Putamen (tissue), 1 donor: ENCODE measurements around the gene PTDSS2.
"Not testable (repeated sequence)": the region's sequence is repeated elsewhere in the genome, so short reads cannot be mapped to it uniquely, and the experiment has no call there.

Experiments used
- DNase-seq: peaks from one replicate; pipeline ENCODE4 v3.0.0-alpha.2; 2016; ENCODE audit warnings: low spot score

PTDSS2 gene

DNA sequence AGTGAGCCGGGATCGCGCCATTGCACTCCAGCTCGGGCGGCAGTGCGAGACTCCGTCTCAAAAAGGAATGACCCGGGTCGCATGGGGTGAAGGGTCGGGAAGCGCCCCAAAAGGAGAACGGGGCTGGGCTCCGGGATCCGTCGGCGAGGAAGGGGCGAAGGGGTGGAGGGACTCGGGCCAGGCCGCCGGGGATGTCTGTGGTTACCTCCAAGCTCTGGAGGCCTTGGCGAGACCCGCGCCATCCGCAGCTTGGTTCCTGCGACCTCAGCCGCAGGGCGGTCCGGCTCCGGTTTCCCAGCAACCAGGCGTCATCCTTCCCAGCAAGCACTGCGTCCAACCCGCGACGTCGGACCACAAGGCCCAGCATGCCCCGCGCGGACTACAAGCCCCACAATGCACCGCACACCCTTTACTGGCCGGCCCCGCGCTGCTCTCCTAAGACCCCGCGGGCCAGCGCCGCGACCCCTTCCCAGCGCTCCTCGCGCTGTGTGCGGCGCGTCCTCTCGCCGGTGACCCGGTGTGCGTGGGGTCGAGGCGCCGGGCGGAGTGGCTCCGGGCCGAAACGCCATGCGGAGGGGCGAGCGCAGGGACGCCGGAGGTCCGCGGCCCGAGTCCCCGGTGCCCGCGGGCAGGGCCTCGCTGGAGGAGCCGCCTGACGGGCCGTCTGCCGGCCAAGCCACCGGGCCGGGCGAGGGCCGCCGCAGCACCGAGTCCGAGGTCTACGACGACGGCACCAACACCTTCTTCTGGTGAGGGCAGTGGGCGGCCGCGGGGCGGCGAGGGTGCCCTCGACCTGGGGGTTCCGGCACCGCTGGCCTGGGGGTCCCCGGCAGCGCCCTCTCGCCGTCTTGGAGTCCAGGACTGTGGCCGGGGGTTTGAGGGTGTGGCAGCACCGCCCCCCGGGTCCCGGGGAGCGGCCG is at the start of gene PTDSS2:
Gene PTDSS2, plus strand, starts transcription at position 391 of the 920 bp plus-strand sequence. Its CDS starts 177 bp downstream, at position 568.
- peak; percentile 94 for DNase-seq

GRCh38 chr11:401196-401595 is 48.9 kb upstream of the PTDSS2 start:
- DNase-seq = not testable (repeated sequence)

DNA sequence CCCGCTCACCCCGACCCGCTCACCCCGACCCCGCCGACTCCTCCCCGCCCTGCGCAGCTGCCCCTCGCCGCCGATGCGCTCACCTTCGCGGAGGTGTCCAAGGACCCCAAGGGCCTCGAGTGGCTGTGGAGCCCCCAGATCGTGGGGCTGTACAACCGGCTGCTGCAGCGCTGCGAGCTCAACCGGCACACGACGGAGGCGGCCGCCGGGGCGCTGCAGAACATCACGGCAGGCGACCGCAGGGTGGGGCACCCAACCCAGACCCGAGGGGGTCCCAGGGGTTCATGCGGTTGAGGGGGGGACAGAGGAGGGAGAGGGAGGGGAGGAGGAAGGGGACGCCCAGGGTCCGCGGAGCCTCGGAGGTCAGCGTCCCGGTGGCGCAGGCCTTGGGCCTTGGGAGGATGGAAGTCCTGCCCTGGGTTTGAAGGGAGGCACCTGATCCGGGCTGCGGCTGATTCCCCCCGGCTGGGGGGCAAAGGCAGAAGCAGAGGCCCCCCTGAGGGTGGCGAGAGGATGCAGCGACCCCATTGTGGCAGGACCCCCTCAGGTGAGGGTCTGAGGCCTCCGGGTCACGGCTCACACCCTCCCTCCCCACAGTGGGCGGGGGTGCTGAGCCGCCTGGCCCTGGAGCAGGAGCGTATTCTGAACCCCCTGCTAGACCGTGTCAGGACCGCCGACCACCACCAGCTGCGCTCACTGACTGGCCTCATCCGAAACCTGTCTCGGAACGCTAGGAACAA is 46.9 kb upstream of the PTDSS2 start:
- no peak for DNase-seq

GRCh38 chr11:403761-404431 is 46.2 kb upstream of the PTDSS2 start:
- no peak for DNase-seq

- DNase-seq = no peak
These were observed 45.4 kb upstream of the PTDSS2 start for GRCh38 chr11:404551-405264.

DNA sequence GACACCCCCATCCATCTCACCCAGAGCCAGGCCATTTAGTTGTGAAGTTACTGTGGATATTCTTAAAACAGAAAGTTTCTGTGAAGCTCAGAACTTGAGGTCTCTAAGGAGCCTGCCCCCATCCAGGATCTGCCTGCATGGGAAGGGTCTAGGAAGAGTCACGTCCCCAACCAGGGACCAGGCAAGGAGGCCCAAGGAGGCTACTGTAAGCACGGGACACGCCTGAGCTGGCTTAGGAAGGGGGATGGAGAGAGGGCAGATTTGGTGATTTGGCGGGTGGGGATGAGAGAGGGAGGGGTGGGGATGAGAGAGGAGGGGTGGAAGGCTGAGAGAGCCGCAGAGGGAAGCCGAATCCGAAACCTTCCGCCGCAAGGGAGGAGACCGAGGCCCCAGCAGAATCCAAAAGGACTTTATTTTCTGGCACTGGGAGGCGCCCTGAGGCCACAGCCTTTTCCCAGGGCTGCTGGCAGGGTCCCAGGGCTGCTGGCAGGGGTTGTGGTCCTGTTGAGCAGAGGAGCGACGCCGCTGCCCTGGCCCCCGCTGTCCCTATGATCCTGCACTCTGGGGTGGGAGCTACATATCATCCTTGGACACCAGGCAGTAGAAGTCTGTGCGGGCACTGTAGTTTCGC is 44.6 kb upstream of the PTDSS2 start:
- no peak for DNase-seq

- DNase-seq = no peak
These were observed 43.9 kb upstream of the PTDSS2 start for GRCh38 chr11:405954-406795.

DNA sequence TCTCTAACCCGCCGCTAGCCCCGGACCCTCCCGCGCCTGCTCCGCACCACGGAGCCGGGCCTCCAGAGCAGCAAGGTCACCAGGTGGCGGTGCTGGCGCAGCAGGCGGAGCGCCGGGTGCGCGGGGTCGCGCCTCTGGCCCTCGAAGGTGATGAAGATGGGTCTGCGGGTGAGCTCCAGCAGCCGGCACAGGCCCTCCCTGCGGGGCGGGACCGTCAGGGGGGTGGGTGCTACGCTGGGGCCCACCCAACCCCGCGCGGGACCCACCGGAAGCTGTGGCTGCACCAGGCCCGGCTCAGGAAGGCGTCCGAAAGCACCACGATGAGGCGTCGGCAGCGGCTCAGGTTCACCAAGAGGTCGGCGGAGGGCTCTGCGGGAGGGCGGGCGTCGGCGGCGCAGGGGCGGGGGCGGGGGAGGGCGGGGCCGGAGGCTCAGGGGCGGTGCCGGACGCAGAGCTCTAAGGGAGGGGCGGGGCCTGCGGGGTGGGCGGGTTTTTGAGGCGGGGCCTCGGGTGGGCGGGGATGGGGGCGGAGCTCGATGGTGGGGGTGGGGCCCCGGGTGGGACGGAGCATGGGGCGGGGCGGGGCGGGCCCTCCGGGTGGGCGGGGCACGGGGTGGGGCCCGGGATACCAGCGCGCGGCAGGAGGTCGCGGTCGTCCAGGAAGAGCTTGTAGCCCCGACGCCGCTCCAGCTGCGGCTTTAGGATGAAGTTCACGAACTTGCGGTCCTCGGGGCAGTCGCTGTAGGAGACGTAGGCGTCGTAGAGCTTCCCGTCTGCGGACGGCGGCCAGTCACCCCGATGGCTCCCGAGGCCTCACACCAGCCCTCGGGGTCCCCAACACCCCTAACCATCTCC is 43.1 kb upstream of the PTDSS2 start:
- peak; percentile 57 for DNase-seq

GRCh38 chr11:407651-408123 is 42.4 kb upstream of the PTDSS2 start:
- no peak for DNase-seq

DNA sequence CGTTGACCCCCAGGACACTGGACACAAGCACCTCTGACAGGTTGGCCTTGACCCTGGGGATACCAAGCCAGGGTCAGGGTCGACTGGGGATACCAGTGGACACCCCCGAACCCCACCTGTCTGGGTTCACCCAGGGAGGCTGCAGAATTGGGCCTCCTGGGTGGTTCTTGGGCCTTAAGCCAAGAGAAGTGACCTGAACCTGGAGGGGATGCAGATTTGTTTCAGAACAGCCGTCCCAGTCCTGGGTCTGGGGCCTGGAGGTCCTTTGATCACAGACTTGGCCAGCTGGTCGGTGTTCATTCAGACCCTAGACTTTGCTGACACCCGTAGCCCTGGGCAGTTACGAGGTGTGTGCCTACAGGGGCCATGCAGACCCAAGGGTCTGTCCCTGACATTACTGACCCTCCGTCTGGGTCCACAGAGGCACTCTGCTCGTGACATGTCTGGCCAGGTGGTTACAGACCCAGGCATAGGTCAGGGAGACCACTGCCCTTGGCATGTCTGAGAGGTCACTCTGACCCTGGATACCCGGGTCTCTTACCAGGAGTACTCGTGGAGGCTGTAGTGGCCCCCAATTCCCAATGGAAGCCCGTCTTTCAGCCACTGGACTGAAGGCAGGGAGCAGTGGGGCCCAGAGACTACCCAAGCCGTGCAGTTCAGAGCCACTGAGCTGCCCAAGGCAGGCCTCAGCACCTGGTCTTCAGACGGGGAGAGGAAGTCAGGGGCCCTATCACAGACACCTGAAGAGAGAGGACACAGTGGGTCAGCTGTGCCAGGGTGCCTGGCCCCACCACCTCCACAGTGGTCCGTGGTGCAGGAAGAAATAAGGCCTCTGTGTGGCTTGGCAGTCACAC is 41.7 kb upstream of the PTDSS2 start:
- no peak for DNase-seq

- no peak for DNase-seq
These were observed 41.0 kb upstream of the PTDSS2 start for GRCh38 chr11:409008-409599.

DNA sequence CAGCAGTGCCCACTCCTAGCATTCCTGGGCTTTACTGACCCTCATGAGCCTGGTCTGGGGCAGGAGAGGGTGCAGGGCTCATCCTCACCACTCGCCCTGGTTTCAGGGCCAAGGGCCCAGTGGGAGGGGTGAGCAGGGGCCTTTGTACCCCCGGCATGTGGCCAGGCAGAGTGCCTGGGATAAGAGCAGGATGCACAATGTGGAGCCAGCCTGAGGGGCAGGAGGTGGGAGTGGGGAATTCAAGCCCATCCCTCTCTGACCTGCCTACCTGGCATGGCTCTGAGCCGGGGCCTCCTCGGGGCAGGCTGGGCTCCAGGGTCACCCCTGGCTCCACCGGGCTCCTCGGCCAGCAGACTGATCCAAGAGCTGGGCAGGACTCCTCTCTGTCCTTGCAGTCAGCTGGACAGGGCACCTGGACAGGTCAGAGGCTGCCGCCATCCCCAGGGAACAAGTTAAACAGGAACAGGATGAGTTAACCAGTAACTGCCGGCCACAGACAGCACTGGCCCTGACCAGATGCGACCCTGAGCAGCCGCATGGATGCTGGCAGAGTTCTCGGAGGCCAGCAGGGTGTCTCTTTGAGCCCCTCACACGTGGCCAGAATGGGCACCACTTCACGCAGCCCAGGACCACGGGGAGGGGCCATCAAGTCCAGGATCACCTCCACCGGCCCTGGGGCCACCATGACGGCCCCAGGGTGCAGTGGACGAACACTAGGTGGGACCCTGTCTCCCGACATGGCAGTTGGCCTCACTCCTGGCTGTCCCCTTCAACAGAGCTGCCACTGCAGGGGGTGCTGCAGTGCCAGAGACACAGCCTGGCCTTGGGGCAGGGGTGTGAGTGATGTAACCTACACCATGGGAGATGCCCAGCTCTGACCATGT is 40.2 kb upstream of the PTDSS2 start:
- DNase-seq = no peak

DNA sequence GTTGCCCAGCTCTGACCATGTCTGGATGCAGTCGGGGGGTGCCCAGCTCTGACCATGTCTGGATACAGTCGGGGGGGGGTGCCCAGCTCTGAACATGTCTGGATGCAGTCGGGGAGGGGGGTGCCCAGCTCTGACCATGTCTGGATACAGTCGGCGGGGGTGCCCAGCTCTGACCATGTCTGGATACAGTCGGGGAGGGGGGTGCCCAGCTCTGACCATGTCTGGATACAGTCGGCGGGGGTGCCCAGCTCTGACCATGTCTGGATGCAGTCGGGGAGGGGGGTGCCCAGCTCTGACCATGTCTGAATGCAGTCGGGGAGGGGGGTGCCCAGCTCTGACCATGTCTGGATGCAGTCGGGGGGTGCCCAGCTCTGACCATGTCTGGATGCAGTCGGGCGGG is 39.4 kb upstream of the PTDSS2 start:
- DNase-seq = not testable (repeated sequence)

GRCh38 chr11:411520-411919 is 38.6 kb upstream of the PTDSS2 start:
- not testable (repeated sequence) for DNase-seq

DNA sequence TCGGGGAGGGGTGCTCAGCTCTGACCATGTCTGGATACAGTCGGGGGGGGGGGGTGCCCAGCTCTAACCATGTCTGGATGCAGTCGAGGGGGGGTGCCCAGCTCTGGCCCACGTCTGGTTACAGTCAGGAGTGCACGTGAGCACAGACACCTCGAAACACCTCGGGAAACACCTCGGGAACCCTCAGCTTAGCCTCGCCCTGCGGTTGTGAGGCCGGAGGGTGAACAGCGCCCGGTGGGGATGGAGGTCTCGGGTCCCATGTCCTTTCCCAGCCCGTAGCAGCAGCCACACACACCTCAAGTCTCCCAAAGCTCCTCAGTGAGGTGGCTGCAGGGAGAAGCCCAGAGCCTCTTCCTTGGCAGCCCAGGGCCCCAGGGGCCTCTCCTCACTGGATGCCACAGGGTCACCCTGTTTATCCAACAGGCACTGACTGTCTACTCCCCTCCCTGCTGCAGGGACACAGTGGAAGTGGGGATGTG is 37.4 kb upstream of the PTDSS2 start:
- no peak for DNase-seq
